Measurements from ENCODE around the gene TMEM183A.

DNA sequence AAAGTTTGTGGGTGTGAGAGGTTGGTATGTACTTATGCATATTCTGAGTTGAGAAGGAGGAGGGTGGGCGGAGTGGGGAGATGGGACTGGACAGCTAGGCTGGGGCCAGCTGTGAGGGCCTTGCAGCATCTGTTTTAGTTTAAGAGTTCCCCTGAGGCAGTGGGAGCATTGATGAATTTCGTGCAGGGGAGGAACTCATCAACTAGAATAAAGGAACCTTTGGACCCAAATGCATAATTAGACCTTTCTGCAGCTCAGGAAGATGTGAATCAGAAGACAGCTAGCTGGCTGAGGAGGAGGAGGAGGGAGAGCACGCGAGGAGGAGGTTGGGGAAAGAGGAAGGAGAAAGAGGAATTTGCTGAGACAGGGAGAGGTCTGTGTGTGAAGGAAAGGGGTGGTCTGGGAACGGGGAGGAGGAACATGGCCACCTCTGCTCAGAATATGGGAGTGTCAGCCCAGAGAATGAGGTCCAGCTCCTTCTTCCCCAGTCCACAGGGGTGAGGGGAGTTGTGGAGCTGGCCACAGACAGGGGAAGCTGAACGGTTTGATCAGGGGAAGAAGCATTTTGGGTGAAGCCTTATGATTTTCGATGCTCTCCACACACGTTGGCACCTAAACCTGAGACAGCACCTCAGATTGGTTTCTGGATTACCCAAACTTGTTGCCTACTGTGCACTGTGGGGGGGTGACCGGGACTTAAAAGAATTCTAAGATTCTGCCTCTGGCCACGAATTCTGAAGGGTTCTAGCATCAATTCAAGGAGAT, 50.9 kb downstream of the TMEM183A start:
- TF ChIP-seq TEAD4 (IDR thresholded peaks at IDR 0.05; ENCODE audit: low read length) (no peak), TEAD4 (CRISPR knock-in tag; IDR thresholded peaks at IDR 0.05; ENCODE audit: borderline replicate concordance) (no peak), ZNF764 (CRISPR knock-in tag; IDR thresholded peaks at IDR 0.05; ENCODE audit: low read depth) (no peak), MTA3 (IDR thresholded peaks at IDR 0.05; ENCODE audit: borderline replicate concordance) (no peak), ATF7 (IDR thresholded peaks at IDR 0.05) (no peak), ZNF140 (CRISPR knock-in tag; IDR thresholded peaks at IDR 0.05) (no peak), YY1 (IDR thresholded peaks at IDR 0.05; ENCODE audit: borderline replicate concordance in 1 of 3, control insufficient read depth in 1 of 3, extremely low read depth in 1 of 3, insufficient read depth in 3 of 3, insufficient read length in 1 of 3, insufficient replicate concordance in 2 of 3, low read depth in 1 of 3, low read length in 2 of 3) (no peak)
- TF ChIP-seq, protein P1, sequence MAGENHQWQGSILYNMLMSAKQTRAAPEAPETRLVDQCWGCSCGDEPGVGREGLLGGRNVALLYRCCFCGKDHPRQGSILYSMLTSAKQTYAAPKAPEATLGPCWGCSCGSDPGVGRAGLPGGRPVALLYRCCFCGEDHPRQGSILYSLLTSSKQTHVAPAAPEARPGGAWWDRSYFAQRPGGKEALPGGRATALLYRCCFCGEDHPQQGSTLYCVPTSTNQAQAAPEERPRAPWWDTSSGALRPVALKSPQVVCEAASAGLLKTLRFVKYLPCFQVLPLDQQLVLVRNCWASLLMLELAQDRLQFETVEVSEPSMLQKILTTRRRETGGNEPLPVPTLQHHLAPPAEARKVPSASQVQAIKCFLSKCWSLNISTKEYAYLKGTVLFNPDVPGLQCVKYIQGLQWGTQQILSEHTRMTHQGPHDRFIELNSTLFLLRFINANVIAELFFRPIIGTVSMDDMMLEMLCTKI (IDR thresholded peaks at IDR 0.05; ENCODE audit: partially characterized antibody): no peak
- TF ChIP-seq, protein P2, sequence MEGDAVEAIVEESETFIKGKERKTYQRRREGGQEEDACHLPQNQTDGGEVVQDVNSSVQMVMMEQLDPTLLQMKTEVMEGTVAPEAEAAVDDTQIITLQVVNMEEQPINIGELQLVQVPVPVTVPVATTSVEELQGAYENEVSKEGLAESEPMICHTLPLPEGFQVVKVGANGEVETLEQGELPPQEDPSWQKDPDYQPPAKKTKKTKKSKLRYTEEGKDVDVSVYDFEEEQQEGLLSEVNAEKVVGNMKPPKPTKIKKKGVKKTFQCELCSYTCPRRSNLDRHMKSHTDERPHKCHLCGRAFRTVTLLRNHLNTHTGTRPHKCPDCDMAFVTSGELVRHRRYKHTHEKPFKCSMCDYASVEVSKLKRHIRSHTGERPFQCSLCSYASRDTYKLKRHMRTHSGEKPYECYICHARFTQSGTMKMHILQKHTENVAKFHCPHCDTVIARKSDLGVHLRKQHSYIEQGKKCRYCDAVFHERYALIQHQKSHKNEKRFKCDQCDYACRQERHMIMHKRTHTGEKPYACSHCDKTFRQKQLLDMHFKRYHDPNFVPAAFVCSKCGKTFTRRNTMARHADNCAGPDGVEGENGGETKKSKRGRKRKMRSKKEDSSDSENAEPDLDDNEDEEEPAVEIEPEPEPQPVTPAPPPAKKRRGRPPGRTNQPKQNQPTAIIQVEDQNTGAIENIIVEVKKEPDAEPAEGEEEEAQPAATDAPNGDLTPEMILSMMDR (IDR thresholded peaks at IDR 0.05 in 2 of 3, conservative IDR thresholded peaks at IDR 0.05 in 1 of 3; ENCODE audit: insufficient read depth in 2 of 3, low read depth in 1 of 3, low read length in 3 of 3): no peak
